ENCODE measurements around the gene HSPB9.
"Not testable (repeated sequence)": the region's sequence is repeated elsewhere in the genome, so short reads cannot be mapped to it uniquely, and the experiment has no call there.

HSPB9 gene

GRCh38 chr17:42143138-42143537, 20.5 kb downstream of the HSPB9 start:
- not testable (repeated sequence) for DNase-seq (ENCODE audit: low read depth, low spot score)

GRCh38 chr17:42146911-42147607, 24.5 kb downstream of the HSPB9 start:
- DNase-seq (ENCODE audit: low read depth, low spot score), result no peak

DNA sequence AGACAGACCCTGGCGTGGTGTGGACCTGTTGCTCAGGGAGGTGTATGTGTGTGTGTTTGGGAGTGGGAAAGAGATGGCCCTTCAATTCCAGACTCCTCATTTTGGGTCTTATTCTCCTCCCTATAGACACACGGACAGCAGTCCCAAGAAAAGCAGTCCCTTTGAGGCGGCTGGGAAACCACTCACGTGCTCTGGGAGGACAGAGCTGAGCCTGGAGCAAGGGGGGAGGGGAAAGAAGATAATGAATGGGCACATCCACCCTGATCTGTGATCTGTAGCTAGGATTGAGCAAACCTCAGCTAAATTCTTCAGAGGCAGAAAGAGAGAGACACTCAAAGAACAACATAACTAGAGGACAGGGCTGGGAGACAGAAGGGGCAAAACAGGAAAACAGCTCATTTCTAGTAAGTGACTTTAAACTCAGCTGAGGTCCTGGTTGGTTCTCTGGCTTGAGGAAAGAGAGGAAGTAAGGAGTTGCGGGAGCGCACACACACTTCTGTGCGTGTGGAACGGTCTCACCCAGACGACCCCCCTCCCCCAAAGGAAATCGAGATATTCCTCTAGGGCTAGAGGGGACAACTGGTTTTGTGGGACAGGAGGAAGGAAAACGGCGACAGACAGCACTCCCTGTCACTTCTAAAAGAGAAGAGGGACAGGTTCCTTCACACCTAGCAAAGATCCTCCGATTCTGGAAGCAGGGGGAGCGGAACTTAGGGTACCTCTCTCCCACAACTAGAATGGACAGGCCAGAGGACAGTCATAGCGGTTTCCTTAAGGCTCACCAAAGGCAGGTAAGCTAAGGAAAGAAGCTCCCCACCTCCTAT, 31.5 kb downstream of the HSPB9 start:
- peak; percentile 81 for DNase-seq (ENCODE audit: low read depth, low spot score)

DNA sequence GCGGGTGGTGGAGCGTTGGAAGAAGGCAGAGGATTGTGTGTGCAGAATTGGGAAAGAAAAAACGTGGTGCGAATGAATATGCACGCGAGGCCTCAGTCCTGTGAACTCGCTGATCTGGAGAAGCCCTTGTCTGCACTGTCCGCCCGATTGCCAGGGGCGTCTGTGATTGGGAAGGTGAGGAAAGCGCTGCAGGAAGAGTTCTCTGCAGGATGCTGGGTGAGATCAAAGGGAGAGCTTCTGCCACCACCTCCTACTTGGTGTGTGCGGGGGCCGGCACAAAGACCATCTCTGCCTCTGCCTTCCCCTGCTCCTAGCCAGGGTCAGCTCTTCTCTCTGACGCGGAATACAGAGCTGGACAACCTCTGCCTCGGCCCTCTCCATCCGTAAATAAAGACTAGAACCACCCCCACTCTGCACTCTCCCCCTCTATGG, 33.0 kb downstream of the HSPB9 start:
- DNase-seq (ENCODE audit: low read depth, low spot score), result peak; percentile 88

DNA sequence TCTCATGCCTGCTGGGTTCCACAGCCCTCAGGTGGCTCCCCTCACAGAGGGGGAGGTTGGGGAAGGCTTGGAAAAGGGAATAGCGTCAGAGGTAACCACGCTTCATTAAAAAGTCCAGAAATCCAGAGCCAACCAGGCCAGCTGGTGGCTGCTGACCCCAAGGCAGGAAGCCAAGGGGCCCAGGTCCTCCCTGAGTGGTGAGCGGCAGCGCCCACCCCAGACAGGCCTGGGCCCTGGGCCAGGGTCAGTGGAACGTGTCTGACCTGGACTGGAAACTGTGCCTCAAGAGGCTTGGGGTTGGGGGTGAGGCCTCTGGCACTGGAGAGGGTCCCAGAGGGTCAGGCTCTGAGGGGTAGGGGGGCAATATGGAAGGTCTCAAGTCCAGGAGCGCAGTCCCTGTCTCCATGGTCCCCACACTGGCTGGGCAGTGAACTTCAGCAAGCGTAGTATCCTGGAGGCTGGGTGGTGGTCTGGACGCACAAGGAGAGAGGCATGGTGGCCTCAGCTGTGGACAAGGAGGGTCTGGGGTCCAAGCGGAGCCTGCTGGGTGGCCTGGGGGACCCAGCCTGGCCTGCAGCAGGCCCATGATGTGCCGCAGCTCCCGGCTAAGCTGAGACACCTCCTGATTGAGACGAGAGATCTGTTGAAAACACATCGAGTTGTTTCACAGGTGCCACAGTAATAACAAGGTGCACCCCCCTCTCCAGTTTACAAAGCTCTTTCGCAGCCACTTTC, 37.4 kb downstream of the HSPB9 start:
- DNase-seq (ENCODE audit: low read depth, low spot score), result no peak

DNA sequence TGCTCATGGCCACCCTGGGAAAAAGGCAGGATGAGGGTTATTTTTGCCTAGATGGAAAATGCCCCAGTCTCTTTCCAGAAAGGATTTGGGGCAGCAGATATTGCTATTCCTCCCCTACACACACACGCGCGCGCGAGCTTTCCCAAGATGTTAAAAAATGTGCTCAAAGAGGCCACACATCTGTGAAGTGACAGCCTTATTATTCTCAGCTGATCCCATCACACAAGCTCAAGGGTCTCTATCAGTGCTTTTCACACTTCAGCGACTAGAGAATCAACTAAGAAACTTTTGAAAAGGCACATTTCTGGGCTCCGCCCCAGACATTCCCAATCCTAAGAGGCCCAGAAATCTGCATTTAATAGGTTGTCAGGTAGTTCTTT, 37.9 kb downstream of the HSPB9 start:
- DNase-seq (ENCODE audit: low read depth, low spot score), result no peak

DNA sequence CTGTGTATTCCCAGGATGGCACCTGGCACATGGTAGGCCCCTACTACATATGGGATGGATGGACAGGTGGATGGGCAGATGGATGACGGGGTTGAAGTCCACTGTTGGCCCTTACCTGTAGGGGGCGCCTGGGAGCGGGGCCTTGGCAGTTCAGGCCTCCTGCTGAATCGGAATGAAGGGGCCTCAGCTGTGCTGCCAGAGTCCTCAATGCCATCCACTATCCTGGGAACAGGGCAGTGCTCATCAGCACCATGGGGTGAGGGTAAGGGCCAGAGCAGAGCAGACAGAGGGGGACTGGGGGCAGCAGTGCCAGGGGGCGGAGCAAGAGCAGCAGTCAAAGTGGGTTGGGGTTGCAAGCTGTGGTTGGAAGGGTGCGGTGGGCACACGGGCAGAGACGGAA, 40.5 kb downstream of the HSPB9 start:
- peak; percentile 72 for DNase-seq (ENCODE audit: low read depth, low spot score)

DNA sequence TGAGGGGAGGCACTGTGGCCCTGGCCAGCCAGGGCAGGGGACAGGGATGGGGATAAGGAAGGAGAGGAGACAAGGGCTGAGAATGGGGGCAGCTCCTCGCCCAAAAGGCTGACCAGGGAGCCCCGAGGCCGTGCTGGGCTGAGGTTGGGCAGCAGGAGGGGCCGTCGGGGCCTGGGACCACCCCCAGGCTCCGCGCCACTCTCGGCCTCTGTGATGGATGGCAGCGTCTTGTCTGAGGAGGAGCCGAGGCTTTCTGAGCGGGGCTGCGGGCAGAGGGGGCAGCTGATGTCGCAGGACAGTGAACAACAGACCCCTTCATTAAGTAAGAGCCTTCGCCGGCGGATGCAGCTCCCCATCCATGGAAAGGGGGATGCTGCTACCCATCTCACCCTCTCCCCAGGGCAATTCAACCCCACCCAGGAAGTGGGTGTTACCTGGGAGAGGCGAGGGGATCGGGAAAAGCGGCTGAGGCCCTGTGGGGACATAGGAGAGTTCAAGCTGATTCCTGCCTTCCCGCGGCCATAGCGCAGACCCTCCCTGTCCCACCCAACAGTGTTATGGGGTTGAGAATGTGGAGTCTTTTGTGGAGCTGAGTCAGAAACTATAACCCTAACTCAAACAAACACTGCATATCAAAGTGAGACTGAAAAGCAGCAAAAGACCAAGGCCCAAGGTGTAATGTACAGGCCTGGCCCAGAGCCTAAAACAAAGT, 41.2 kb downstream of the HSPB9 start:
- no peak for DNase-seq (ENCODE audit: low read depth, low spot score)

- no peak for DNase-seq (ENCODE audit: low read depth, low spot score)
These were observed 43.1 kb downstream of the HSPB9 start for GRCh38 chr17:42165751-42166150.

- no peak for DNase-seq (ENCODE audit: low read depth, low spot score)
These were observed 43.7 kb downstream of the HSPB9 start for GRCh38 chr17:42166196-42166763.

DNA sequence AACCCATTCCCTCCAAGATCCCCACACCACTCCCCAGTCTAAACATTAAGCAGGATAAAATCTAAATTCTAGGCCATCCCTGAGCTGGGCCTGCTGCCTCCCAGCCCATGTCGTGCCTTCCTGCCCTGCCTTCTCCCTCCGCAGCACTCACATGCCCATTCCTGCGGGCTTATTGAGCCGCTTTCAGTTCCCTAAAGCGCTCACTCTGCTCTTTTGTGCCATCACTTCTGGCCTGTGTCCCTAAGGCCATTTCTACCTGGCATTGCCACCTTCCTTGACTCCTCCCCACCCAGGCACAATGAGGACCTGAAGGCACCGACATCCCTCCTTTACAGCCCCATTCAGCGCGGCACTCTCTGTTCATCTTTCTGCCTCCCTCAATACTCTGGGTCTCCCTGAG, 45.2 kb downstream of the HSPB9 start:
- DNase-seq (ENCODE audit: low read depth, low spot score), result no peak

- DNase-seq (ENCODE audit: low read depth, low spot score), result no peak
These were observed 46.7 kb downstream of the HSPB9 start for GRCh38 chr17:42169351-42169750.

DNA sequence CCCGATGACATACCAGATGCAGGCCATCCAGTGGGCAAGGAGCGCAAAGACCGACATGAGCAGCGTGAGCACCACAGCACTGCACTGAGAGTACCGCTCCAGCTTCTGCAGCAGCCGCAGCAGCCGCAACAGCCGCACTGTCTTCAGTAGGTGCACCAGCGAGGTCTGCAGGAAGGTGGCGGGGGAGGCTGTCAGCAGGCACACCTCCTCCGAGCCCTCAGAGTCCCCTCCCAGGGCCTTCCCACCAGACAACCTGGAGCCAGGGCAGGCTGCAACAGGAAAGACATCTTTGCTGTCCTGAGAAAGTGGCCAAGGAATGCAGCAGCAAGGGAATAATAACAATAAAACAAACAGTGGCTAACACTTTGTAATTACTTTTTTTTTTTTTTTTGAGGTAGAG, 49.2 kb downstream of the HSPB9 start:
- DNase-seq (ENCODE audit: low read depth, low spot score), result peak; percentile 82

All from ELF-1 (cell line).